Colonic mucosa (tissue), 4 donors: ENCODE results near the gene FAM3B. TPM values are rescaled to one million over a fixed set of nuclear protein-coding genes. Genes with fewer than 3 reads are reported as not detected.

ENCODE experiments used
- DNase-seq: peaks from one replicate; pipeline ENCODE4 v3.0.0-alpha.2; 2020
- H3K27ac ChIP-seq: fragments of 200-600 bp; one replicate; pipeline ENCODE4 v1.8.0; 2021
- H3K27me3 ChIP-seq: fragments of 200-600 bp; one replicate; pipeline ENCODE4 v1.8.0; 2021
- H3K36me3 ChIP-seq: fragments of 200-600 bp; one replicate; pipeline ENCODE4 v1.8.0; 2021
- H3K4me1 ChIP-seq: fragments of 200-600 bp; one replicate; pipeline ENCODE4 v1.8.0; 2021; ENCODE audit warnings: mild to moderate bottlenecking
- H3K4me3 ChIP-seq: fragments of 200-600 bp; one replicate; pipeline ENCODE4 v1.8.0; 2021
- H3K9ac ChIP-seq, 2 donors: one replicate each; pipeline ENCODE4 v1.7.0; 2013; ENCODE audit warnings: control low read depth in 2 of 2, low read depth in 2 of 2, low read length in 2 of 2
- H3K9me3 ChIP-seq: fragments of 200-600 bp; one replicate; pipeline ENCODE4 v1.8.0; 2021
- intact Hi-C: fragments of 100-400 bp; cut with DNase I; formaldehyde crosslinking; loops from one replicate; pipeline ENCODE4 v1.14.1; 2022
- total RNA-seq, 2 donors: library from RNA; stranded (reverse); fragmentation: NEBNext Ultra II Directional in 1 of 2; extraction: Animal tissue kit (Norgen Biotek cat#: 25700) in 1 of 2; gene quantifications; one replicate each; pipeline ENCODE4 v1.2.1, GENCODE V29; 2021
- TF ChIP-seq, protein P1 (sequence below): fragments of 200-600 bp; IDR thresholded peaks from one replicate; pipeline ENCODE4 v1.8.0; 2022; ENCODE audit warnings: antibody characterized with exemption, mild to moderate bottlenecking
- donor health status: healthy.
- donor health status: DM: no; HTN: no; CAD: no.
- donor health status: DM: no; HTN: no; CAD: no.

FAM3B gene
- total RNA-seq, 2 donors from 2014 or later: 0.35 to 0.90 TPM

DNA sequence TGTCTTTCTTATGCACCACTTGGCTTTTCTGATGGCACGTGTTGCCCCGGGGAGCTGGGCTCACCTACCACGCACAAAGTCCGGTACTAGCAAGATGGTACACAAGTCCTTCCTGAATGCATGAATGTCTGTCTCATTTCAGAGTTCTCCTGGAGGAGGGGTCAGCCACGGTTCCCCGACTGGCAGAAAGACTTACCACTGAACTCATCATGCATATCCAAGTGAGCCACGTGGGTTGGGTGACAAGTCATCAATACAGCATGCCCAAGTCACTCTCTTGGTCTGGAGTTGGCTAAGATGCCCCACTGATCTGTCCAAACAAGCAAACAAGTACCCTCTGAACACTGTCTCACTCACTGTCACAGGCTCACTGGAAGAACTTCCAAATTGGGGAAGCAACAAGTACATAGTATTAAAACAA, 80.9 kb downstream of the FAM3B start:
- Histone ChIP-seq H3K27ac (no peak overlapping the region), H3K4me1 (peaks cover 4% of the 10 kb centered on the region), H3K27me3 (no peaks in the 10 kb centered on the region), H3K36me3 (no peaks in the 10 kb centered on the region), H3K4me3 (no peak overlapping the region), H3K9ac (no peak overlapping the region), H3K9me3 (no peaks in the 10 kb centered on the region)
- TF ChIP-seq, protein P1, sequence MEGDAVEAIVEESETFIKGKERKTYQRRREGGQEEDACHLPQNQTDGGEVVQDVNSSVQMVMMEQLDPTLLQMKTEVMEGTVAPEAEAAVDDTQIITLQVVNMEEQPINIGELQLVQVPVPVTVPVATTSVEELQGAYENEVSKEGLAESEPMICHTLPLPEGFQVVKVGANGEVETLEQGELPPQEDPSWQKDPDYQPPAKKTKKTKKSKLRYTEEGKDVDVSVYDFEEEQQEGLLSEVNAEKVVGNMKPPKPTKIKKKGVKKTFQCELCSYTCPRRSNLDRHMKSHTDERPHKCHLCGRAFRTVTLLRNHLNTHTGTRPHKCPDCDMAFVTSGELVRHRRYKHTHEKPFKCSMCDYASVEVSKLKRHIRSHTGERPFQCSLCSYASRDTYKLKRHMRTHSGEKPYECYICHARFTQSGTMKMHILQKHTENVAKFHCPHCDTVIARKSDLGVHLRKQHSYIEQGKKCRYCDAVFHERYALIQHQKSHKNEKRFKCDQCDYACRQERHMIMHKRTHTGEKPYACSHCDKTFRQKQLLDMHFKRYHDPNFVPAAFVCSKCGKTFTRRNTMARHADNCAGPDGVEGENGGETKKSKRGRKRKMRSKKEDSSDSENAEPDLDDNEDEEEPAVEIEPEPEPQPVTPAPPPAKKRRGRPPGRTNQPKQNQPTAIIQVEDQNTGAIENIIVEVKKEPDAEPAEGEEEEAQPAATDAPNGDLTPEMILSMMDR: no peak
- DNase-seq: no peak
- intact Hi-C loops: no loop called here

DNA sequence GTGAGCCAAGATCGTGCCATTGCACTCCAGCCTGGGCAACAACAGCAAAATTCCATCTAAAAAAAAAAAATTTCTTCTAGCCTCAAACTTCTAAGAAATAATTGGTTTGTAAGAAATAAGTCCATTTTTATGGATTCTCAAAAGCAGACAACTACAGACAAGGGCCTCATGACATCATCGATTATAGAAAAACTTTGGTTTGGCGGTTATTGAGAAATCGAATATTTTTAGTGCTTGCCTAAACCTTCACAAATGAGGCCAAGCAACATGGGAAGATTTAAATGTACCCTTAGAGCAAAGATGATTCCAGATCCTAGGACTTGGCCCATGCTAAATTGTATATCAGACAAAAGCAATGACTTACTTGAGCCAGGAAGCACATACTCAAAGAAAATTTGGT, 81.7 kb downstream of the FAM3B start:
- DNase-seq: no peak
- intact Hi-C loops: no loop called here
- no peaks in the 10 kb centered on the region for H3K27me3 ChIP-seq
- no peak overlapping the region for H3K27ac ChIP-seq
- H3K9ac ChIP-seq: no peak overlapping the region
- H3K36me3 ChIP-seq: no peaks in the 10 kb centered on the region
- no peak overlapping the region for H3K4me3 ChIP-seq
- peaks cover 4% of the 10 kb centered on the region for H3K4me1 ChIP-seq
- no peaks in the 10 kb centered on the region for H3K9me3 ChIP-seq
- TF ChIP-seq, protein P1: no peak

DNA sequence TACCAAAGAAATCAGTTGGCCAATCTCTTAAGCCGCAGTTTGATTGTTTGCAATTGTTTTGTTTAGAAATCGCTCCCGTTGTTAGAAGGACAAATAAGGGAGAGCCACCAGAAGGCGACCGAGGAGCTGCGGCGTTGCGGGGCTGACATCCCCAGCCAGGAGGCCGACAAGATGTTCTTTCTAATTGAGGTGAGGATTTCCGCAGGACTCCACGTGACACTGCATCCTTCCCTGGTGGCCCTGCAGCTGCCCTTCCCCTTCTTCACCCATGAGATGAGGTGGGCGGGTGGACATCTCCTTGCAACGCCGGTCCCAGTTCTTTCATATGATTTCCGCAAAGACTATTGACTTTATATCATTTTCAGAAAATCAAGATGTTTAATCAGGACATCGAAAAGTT, 82.2 kb downstream of the FAM3B start:
- TF ChIP-seq, protein P1: no peak
- no peak for DNase-seq
- H3K27me3 ChIP-seq: no peaks in the 10 kb centered on the region
- peaks cover 4% of the 10 kb centered on the region for H3K4me1 ChIP-seq
- intact Hi-C loops: no loop called here
- no peak overlapping the region for H3K27ac ChIP-seq
- H3K9me3 ChIP-seq: no peaks in the 10 kb centered on the region
- no peaks in the 10 kb centered on the region for H3K36me3 ChIP-seq
- no peak overlapping the region for H3K9ac ChIP-seq
- H3K4me3 ChIP-seq: no peak overlapping the region

DNA sequence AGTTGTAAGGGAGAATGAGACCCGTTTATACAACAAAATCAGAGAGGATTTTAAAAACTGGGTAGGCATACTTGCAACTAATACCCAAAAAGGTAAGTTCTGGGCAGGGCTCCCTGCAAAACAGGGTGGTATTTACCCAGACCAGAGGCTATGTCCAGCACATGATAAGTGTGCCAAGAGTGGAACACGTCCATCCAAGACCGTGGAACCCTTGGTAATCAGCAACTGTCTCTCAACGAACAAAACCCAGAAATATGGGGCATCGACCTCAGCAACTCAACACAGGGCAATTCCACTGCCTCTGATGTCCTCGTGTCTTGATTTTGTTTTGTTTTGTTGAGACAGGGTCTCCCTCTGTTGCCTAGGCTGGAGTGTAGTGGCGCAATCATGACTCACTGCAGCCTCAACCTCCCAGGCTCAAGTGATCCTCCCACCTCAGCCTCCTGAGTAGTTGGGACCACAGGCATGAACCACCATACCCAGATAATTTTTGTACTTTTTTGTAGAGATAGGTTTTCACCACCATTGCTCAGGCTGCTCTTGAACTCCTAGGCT, 82.7 kb downstream of the FAM3B start:
- Histone ChIP-seq H3K9ac (no peak overlapping the region), H3K9me3 (no peaks in the 10 kb centered on the region), H3K4me1 (peaks cover 4% of the 10 kb centered on the region), H3K27me3 (no peaks in the 10 kb centered on the region), H3K27ac (no peak overlapping the region), H3K4me3 (no peak overlapping the region), H3K36me3 (no peaks in the 10 kb centered on the region)
- no peak for DNase-seq
- intact Hi-C loops: no loop called here
- TF ChIP-seq, protein P1: no peak

DNA sequence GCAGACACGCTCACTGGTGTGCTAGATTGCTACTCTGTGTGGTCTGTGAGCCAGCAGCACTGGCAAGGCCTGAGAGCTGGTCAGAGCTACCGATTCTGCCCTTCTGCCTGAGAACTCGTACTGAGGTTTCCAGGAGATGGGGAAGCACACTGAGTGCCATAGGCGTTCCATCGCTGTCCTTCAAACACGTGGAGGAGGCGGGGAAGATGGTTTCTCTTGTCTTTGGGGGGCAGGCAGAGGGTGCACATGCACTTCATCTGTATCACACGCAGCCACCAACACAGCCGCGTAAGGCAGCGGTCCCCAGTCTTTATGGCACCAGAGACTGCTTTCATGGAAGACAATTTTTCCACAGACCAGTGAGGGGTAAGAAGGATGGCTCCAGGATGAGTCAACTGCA, 85.6 kb downstream of the FAM3B start:
- Histone ChIP-seq H3K27me3 (no peaks in the 10 kb centered on the region), H3K9me3 (no peaks in the 10 kb centered on the region), H3K9ac (no peak overlapping the region), H3K4me1 (no peaks in the 10 kb centered on the region), H3K27ac (no peak overlapping the region), H3K4me3 (no peak overlapping the region), H3K36me3 (no peaks in the 10 kb centered on the region)
- DNase-seq: no peak
- intact Hi-C loops: no loop called here
- TF ChIP-seq, protein P1: no peak
